HG03064 (cell line): ENCODE results near the gene LIMS1.
"Not testable (repeated sequence)": the region's sequence is repeated elsewhere in the genome, so short reads cannot be mapped to it uniquely, and the experiment has no call there.

Experiments used
- ATAC-seq: cut with Tn5 transposase; IDR thresholded peaks from one replicate; pipeline ENCODE4 v1.9.1; 2021; ENCODE audit warnings: low read depth; ENCODE audit not compliant: unreplicated experiment

The LIMS1 gene

GRCh38 chr2:108630567-108631405, 96.5 kb downstream of the LIMS1 start:
- no peak for ATAC-seq

- no peak for ATAC-seq
Observed at GRCh38 chr2:108632332-108633160, 98.3 kb downstream of the LIMS1 start.

- ATAC-seq: no peak
Observed at GRCh38 chr2:108633409-108633808, 99.1 kb downstream of the LIMS1 start.

GRCh38 chr2:108634011-108634410, 99.7 kb downstream of the LIMS1 start:
- ATAC-seq: no peak

- no peak for ATAC-seq
Observed at GRCh38 chr2:108634576-108635160, 100.4 kb downstream of the LIMS1 start.

- ATAC-seq: peak; percentile 19
Observed at GRCh38 chr2:108635630-108636354, 101.5 kb downstream of the LIMS1 start.

GRCh38 chr2:108637304-108637669, 103.0 kb downstream of the LIMS1 start:
- ATAC-seq: no peak

- ATAC-seq: no peak
Observed at GRCh38 chr2:108640731-108641130, 106.5 kb downstream of the LIMS1 start.

- ATAC-seq: no peak
Observed at GRCh38 chr2:108641756-108642155, 107.5 kb downstream of the LIMS1 start.

- ATAC-seq: no peak
Observed at GRCh38 chr2:108643261-108643849, 109.1 kb downstream of the LIMS1 start.

- ATAC-seq: not testable (repeated sequence)
Observed at GRCh38 chr2:108643862-108644261, 109.6 kb downstream of the LIMS1 start.

GRCh38 chr2:108644446-108644845, 110.2 kb downstream of the LIMS1 start:
- not testable (repeated sequence) for ATAC-seq

GRCh38 chr2:108648796-108649195, 114.5 kb downstream of the LIMS1 start:
- not testable (repeated sequence) for ATAC-seq

- ATAC-seq: not testable (repeated sequence)
Observed at GRCh38 chr2:108650465-108650864, 116.2 kb downstream of the LIMS1 start.

GRCh38 chr2:108651468-108651867, 117.2 kb downstream of the LIMS1 start:
- ATAC-seq: not testable (repeated sequence)

- ATAC-seq: peak; percentile 82
Observed at GRCh38 chr2:108652187-108652931, 118.1 kb downstream of the LIMS1 start.

- not testable (repeated sequence) for ATAC-seq
Observed at GRCh38 chr2:108653425-108653824, 119.2 kb downstream of the LIMS1 start.

- not testable (repeated sequence) for ATAC-seq
Observed at GRCh38 chr2:108653849-108654248, 119.6 kb downstream of the LIMS1 start.

- not testable (repeated sequence) for ATAC-seq
Observed at GRCh38 chr2:108654521-108655125, 120.4 kb downstream of the LIMS1 start.
